Measurements from ENCODE around the gene RAB28. TPM values are rescaled to one million over a fixed set of nuclear protein-coding genes. Genes with fewer than 3 reads are reported as not detected.

The RAB28 gene
- total and polyA plus RNA-seq, 9 of the 15 experiments (the other 6 are each of a cell fraction or from before 2014, with no cell fraction given), result 6.7 to 40.4 (median 23.0) TPM

GRCh38 chr4:13484122-13484748 is at the start of gene RAB28 (continued):
- TF ChIP-seq FOXO4 (CRISPR knock-in tag; IDR thresholded peaks at IDR 0.05), result no peak
- peak; percentile 81 for TF ChIP-seq ASH1L (IDR thresholded peaks at IDR 0.05; ENCODE audit: borderline replicate concordance, low read depth, partially characterized antibody)
- TF ChIP-seq RBFOX2 (IDR thresholded peaks at IDR 0.05; ENCODE audit: low read depth, low read length), result peak; percentile 70
- TF ChIP-seq FOS (IDR thresholded peaks at IDR 0.05; ENCODE audit: extremely low read depth, insufficient read length), result no peak
- TF ChIP-seq, protein P1, sequence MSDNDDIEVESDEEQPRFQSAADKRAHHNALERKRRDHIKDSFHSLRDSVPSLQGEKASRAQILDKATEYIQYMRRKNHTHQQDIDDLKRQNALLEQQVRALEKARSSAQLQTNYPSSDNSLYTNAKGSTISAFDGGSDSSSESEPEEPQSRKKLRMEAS (CRISPR knock-in tag; IDR thresholded peaks at IDR 0.05), result no peak
- TF ChIP-seq C11orf30 (IDR thresholded peaks at IDR 0.05; ENCODE audit: low read depth), result peak; percentile 41; the same call in 1 of the 2 replicates
- TF ChIP-seq, protein P2, sequence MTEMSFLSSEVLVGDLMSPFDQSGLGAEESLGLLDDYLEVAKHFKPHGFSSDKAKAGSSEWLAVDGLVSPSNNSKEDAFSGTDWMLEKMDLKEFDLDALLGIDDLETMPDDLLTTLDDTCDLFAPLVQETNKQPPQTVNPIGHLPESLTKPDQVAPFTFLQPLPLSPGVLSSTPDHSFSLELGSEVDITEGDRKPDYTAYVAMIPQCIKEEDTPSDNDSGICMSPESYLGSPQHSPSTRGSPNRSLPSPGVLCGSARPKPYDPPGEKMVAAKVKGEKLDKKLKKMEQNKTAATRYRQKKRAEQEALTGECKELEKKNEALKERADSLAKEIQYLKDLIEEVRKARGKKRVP (CRISPR knock-in tag; IDR thresholded peaks at IDR 0.05), result no peak
- no peak for TF ChIP-seq LEF1 (IDR thresholded peaks at IDR 0.05)
- no peak for TF ChIP-seq ZNF695 (CRISPR knock-in tag; IDR thresholded peaks at IDR 0.05)
- TF ChIP-seq E2F8 (IDR thresholded peaks at IDR 0.05; ENCODE audit: low read depth, partially characterized antibody), result no peak
- TF ChIP-seq ZC3H8 (IDR thresholded peaks at IDR 0.05), result no peak
- TF ChIP-seq, protein P3, sequence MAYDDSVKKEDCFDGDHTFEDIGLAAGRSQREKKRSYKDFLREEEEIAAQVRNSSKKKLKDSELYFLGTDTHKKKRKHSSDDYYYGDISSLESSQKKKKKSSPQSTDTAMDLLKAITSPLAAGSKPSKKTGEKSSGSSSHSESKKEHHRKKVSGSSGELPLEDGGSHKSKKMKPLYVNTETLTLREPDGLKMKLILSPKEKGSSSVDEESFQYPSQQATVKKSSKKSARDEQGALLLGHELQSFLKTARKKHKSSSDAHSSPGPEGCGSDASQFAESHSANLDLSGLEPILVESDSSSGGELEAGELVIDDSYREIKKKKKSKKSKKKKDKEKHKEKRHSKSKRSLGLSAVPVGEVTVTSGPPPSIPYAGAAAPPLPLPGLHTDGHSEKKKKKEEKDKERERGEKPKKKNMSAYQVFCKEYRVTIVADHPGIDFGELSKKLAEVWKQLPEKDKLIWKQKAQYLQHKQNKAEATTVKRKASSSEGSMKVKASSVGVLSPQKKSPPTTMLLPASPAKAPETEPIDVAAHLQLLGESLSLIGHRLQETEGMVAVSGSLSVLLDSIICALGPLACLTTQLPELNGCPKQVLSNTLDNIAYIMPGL (CRISPR knock-in tag; IDR thresholded peaks at IDR 0.05), result no peak
- TF ChIP-seq PTRF (tag; IDR thresholded peaks at IDR 0.05), result no peak
- TF ChIP-seq, protein P4, sequence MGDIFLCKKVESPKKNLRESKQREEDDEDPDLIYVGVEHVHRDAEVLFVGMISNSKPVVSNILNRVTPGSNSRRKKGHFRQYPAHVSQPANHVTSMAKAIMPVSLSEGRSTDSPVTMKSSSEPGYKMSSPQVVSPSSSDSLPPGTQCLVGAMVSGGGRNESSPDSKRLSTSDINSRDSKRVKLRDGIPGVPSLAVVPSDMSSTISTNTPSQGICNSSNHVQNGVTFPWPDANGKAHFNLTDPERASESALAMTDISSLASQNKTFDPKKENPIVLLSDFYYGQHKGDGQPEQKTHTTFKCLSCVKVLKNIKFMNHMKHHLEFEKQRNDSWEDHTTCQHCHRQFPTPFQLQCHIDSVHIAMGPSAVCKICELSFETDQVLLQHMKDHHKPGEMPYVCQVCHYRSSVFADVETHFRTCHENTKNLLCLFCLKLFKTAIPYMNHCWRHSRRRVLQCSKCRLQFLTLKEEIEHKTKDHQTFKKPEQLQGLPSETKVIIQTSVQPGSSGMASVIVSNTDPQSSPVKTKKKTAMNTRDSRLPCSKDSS (IDR thresholded peaks at IDR 0.05; ENCODE audit: low read depth, partially characterized antibody), result no peak
- TF ChIP-seq PURB (CRISPR knock-in tag; IDR thresholded peaks at IDR 0.05; ENCODE audit: low read depth), result no peak
- no peak for TF ChIP-seq ZBTB5 (IDR thresholded peaks at IDR 0.05)
- TF ChIP-seq MTA3 (IDR thresholded peaks at IDR 0.05; ENCODE audit: borderline replicate concordance), result no peak; the same call in 1 of the 2 replicates
